IMR-90 (cell line): ENCODE results near the gene PRLH. TPM values are rescaled to one million over a fixed set of nuclear protein-coding genes. Genes with fewer than 3 reads are reported as not detected.

ENCODE experiments used
- ATAC-seq: fragments of 200-7000 bp; cut with Tn5 transposase; 2 replicates; pipeline ENCODE4 v1.9.1; 2020; ENCODE audit warnings: low read depth, mild to moderate bottlenecking, moderate library complexity
- BruUV-seq: library from RNA; stranded (reverse); fragments of 400-500 nt; replicated peaks from 2 replicates; lab custom pipeline; 2021; lab: Mats Ljungman, UMichigan
- CTCF ChIA-PET: fragments of 300-600 bp; formaldehyde crosslinking; extraction: SDS; loops from one replicate; lab custom pipeline; 2021; ENCODE audit warnings: antibody characterized with exemption; lab: Yijun Ruan, JAX
- POLR2A ChIA-PET: fragments of 300-600 bp; sonication (Branson Sonifier 250); formaldehyde crosslinking; loops from one replicate; lab custom pipeline; 2022; ENCODE audit warnings: antibody characterized with exemption; ENCODE audit not compliant: unreplicated experiment; lab: Charles Lee
- DNase-seq: peaks from one replicate; pipeline ENCODE4 v3.0.0; 2013
- H2AFZ ChIP-seq: replicated peaks from 2 replicates; pipeline ENCODE3; 2013; ENCODE audit warnings: low read length, mild to moderate bottlenecking; ENCODE audit not compliant: poor library complexity
- H2AK5ac ChIP-seq: 2 replicates; pipeline ENCODE4 v1.6.1; 2013; ENCODE audit warnings: low read depth, low read length, inconsistent platforms
- H2AK9ac ChIP-seq: replicated peaks from 2 replicates; pipeline ENCODE3; 2013; ENCODE audit warnings: mild to moderate bottlenecking, low read depth, low read length, moderate library complexity; ENCODE audit not compliant: poor library complexity
- H2BK120ac ChIP-seq: 2 replicates; pipeline ENCODE4 v1.6.1; 2013; ENCODE audit warnings: low read depth, low read length, inconsistent platforms
- H2BK15ac ChIP-seq: 3 replicates; pipeline ENCODE4 v1.6.1; 2013; ENCODE audit warnings: low read depth, low read length, inconsistent platforms
- H2BK20ac ChIP-seq: 2 replicates; pipeline ENCODE4 v1.6.1; 2013; ENCODE audit warnings: low read depth, mild to moderate bottlenecking, inconsistent platforms, low read length, moderate library complexity
- H2BK5ac ChIP-seq: 2 replicates; pipeline ENCODE4 v1.6.1; 2013; ENCODE audit warnings: mild to moderate bottlenecking, low read depth, low read length, inconsistent platforms; ENCODE audit not compliant: poor library complexity, severe bottlenecking
- H3K14ac ChIP-seq: replicated peaks from 2 replicates; pipeline ENCODE4 v1.6.1; 2013; ENCODE audit warnings: low read depth, low read length, inconsistent platforms
- H3K18ac ChIP-seq: 2 replicates; pipeline ENCODE4 v1.6.1; 2013; ENCODE audit warnings: low read depth, low read length, control low read depth
- H3K23ac ChIP-seq: 2 replicates; pipeline ENCODE4 v1.6.1; 2013; ENCODE audit warnings: low read depth, low read length, inconsistent platforms
- H3K27ac ChIP-seq: 2 replicates; pipeline ENCODE4 v1.5.1; 2013; ENCODE audit warnings: mild to moderate bottlenecking, control low read depth, low read length; ENCODE audit not compliant: insufficient read depth
- H3K27me3 ChIP-seq: 2 replicates; pipeline ENCODE4 v1.6.1; 2013; ENCODE audit warnings: low read length; ENCODE audit not compliant: control insufficient read depth, insufficient read depth
- H3K36me3 ChIP-seq: 2 replicates; pipeline ENCODE4 v1.6.1; 2013; ENCODE audit warnings: low read length, mixed read lengths; ENCODE audit not compliant: control insufficient read depth, insufficient read depth
- H3K4ac ChIP-seq: 2 replicates; pipeline ENCODE4 v1.6.1; 2013; ENCODE audit warnings: low read depth, low read length, inconsistent platforms
- H3K4me1 ChIP-seq: 2 replicates; pipeline ENCODE4 v1.6.1; 2013; ENCODE audit warnings: low read length, mixed read lengths; ENCODE audit not compliant: control insufficient read depth, insufficient read depth
- H3K4me2 ChIP-seq: 2 replicates; pipeline ENCODE4 v1.6.1; 2013; ENCODE audit warnings: low read depth, mild to moderate bottlenecking, control low read depth, low read length, moderate library complexity
- H3K4me3 ChIP-seq: 2 replicates; pipeline ENCODE4 v1.5.1; 2013; ENCODE audit warnings: low read depth, mild to moderate bottlenecking, control low read depth, low read length, moderate library complexity; ENCODE audit not compliant: insufficient read depth
- H3K56ac ChIP-seq: 2 replicates; pipeline ENCODE4 v1.6.1; 2013; ENCODE audit warnings: low read length, inconsistent platforms; ENCODE audit not compliant: insufficient read depth; ENCODE audit errors: extremely low read depth
- H3K79me1 ChIP-seq, 2 experiments: 2 replicates each; pipeline ENCODE4 v1.6.1; 2013; ENCODE audit warnings: low read length in 2 of 2, inconsistent platforms in 1 of 2, low read depth in 1 of 2
- H3K9ac ChIP-seq: 2 replicates; pipeline ENCODE4 v1.6.1; 2013; ENCODE audit warnings: low read depth, low read length, control low read depth
- H3K9me1 ChIP-seq: 2 replicates; pipeline ENCODE4 v1.6.1; 2013; ENCODE audit warnings: low read length, inconsistent platforms; ENCODE audit not compliant: insufficient read depth
- H3K9me3 ChIP-seq: 2 replicates; pipeline ENCODE4 v1.6.1; 2013; ENCODE audit warnings: low read length; ENCODE audit not compliant: control insufficient read depth, insufficient read depth
- H4K20me1 ChIP-seq: 2 replicates; pipeline ENCODE4 v1.6.1; 2013; ENCODE audit warnings: low read length, inconsistent platforms; ENCODE audit not compliant: insufficient read depth
- H4K5ac ChIP-seq: 2 replicates; pipeline ENCODE4 v1.6.1; 2013; ENCODE audit warnings: mild to moderate bottlenecking, low read depth, low read length, control low read depth
- H4K8ac ChIP-seq, 2 experiments: 2 replicates each; pipeline ENCODE4 v1.6.1; 2013; ENCODE audit warnings: low read depth in 2 of 2, low read length in 2 of 2, control low read depth in 1 of 2, inconsistent platforms in 1 of 2
- H4K91ac ChIP-seq: 2 replicates; pipeline ENCODE4 v1.6.1; 2013; ENCODE audit warnings: low read depth, low read length, inconsistent platforms; ENCODE audit not compliant: insufficient read depth
- FOS ChIP-seq: fragments of 150-350 bp; IDR thresholded peaks from 2 replicates; pipeline ENCODE4 v1.6.1; 2016; ENCODE audit warnings: low read depth, low read length
- RAD21 ChIP-seq: IDR thresholded peaks from 2 replicates; pipeline ENCODE4 v1.6.1; 2012; ENCODE audit warnings: low read length, improper control_type of control experiment
- WGBS, 2 experiments: methylation state at CpG; one replicate each; pipeline versions ENCODE4 v1.1.5 to v1.1.7; 2013; ENCODE audit warnings: missing lambda C conversion rate in 2 of 2; ENCODE audit not compliant: insufficient read length in 1 of 2; ENCODE audit errors: extremely low coverage in 2 of 2; 5-methylcytosine and 5-hydroxymethylcytosine counted together
- dilution Hi-C: fragments of 300-500 bp; cut with HindIII; formaldehyde crosslinking; loops from one replicate; pipeline ENCODE4 v1.14.3; 2018; ENCODE audit warnings: low sequenced_read_pairs; ENCODE audit not compliant: unreplicated experiment
- in situ Hi-C: fragments of 300-500 bp; cut with MboI; formaldehyde crosslinking; loops from 3 replicates; pipeline ENCODE4 v1.14.3; 2019; ENCODE audit warnings: low sequenced_read_pairs, inconsistent platforms, mixed read lengths
- intact Hi-C: fragments of 100-400 bp; cut with micrococcal nuclease; formaldehyde crosslinking; loops from 2 replicates; pipeline ENCODE4 v1.10.0; 2022
- polyA plus RNA-seq, 3 experiments: library from polyadenylated mRNA; depleted of rRNA; stranded (reverse); fragments of >200 nt; gene quantifications; 2 replicates each; pipeline ENCODE4 v1.2.3, GENCODE V29; 2012; ENCODE audit warnings: low replicate concordance in 1 of 3
- total RNA-seq: library from RNA; depleted of rRNA; stranded (reverse); fragments of >200 nt; gene quantifications from 2 replicates; pipeline ENCODE4 v1.2.3, GENCODE V29; 2012

The PRLH gene
- total and polyA plus RNA-seq, 2 of the 4 experiments (the other 2 are of a cell fraction) = not detected

DNA sequence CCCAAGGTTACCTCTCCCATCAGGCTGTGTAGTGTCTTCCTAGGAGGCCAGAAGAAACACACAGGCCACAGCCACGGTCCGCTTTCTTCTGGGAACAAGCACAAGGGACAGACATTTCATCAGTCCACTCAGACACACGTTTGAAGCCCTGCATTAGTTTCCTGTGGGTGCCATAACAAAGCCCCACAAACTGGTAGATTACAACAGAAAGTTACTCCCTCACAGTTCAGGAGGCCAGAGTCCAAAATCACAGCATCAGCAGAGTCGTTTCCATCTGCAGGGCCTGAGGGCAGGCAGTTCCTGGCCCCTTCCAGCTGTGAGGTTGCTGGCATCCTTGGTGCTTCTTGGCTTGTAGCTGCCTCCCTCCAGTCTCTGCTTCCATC, 8.8 kb upstream of the PRLH start:
- Histone ChIP-seq H3K27me3 (no peaks in the 10 kb centered on the region), H3K4me2 (0 out of 2 replicates have a peak overlapping the region, but pooled peaks have one; percentile 5), H3K79me1 (no peaks in the 10 kb centered on the region), H3K27ac (no peak overlapping the region), H3K4me1 (peaks cover 9% of the 10 kb centered on the region; the same call in 1 of the 2 replicates), H3K23ac (no peak overlapping the region), H4K8ac (no peak overlapping the region), H2AK5ac (no peak overlapping the region), H2BK20ac (no peak overlapping the region), H3K56ac (no peak overlapping the region), H3K18ac (no peak overlapping the region), H2BK5ac (no peak overlapping the region), H3K36me3 (peaks cover 6% of the 10 kb centered on the region), H3K9ac (no peak overlapping the region), H3K9me3 (peaks cover 6% of the 10 kb centered on the region), H2BK120ac (no peak overlapping the region), H4K5ac (no peak overlapping the region), H3K4me3 (no peak overlapping the region), H3K9me1 (0 out of 2 replicates have a peak, but pooled peaks cover 6% of the 10 kb centered on the region), H4K20me1 (0 out of 2 replicates have a peak, but pooled peaks cover 9% of the 10 kb centered on the region), H3K4ac (no peak overlapping the region), H4K91ac (no peak overlapping the region), H2AK9ac (no peak overlapping the region), H3K14ac (no peak overlapping the region), H2AFZ (no peak overlapping the region), H2BK15ac (no peak overlapping the region)
- DNase-seq = no peak
- dilution Hi-C loops = no loop called here
- intact Hi-C loops = no loop called here
- TF ChIP-seq RAD21 (no peak), FOS (no peak)
- no TSS peak for BruUV-seq
- POLR2A ChIA-PET = no interaction called here
- ATAC-seq = no peak
- CTCF ChIA-PET = interaction anchor here (1.0 to 1.5 kb wide), 2 partner anchors 45 to 86 kb away, joined by 4 to 7 read pairs; no protein-coding TSS in a partner anchor
- in situ Hi-C loops = loop anchor here (25.0 kb wide), 2 partner anchors 1045 to 1220 kb away; a partner anchor contains a TSS
- 49% methylated on average over 4 of the region's 4 CpGs; no CpG with 5 or more reads in 1 of the 2 experiments for WGBS, 2 experiments
